OCI-LY1 (cell line): ENCODE results near the gene CDKAL1.

Source experiments
- CTCF ChIP-seq: fragments of 200-600 bp; sonication (generic), shearing (Covaris generic); IDR thresholded peaks from 2 replicates; pipeline ENCODE4 v1.5.1; 2017; ENCODE audit warnings: mild to moderate bottlenecking, antibody characterized with exemption, low read length, moderate library complexity, mixed read lengths
- EZH2 ChIP-seq: fragments of 200-600 bp; sonication (generic), shearing (Covaris generic); IDR thresholded peaks from 2 replicates; pipeline ENCODE4 v1.8.0; 2017; ENCODE audit warnings: borderline replicate concordance, mixed run types, mild to moderate bottlenecking, antibody characterized with exemption, low read length, moderate library complexity, mixed read lengths

GRCh38 chr6:20936949-20937348 lies 402.7 kb downstream of the CDKAL1 start:
- no peak for TF ChIP-seq EZH2
- no peak for TF ChIP-seq CTCF
